ENCODE data around the gene HSPA14.
A peak's percentile ranks its signal among the peaks of the same experiment; 100 is the strongest.
"Not testable (repeated sequence)": the region's sequence is repeated elsewhere in the genome, so short reads cannot be mapped to it uniquely, and the experiment has no call there.

The HSPA14 gene

GRCh38 chr10:14837757-14838581, at the start of gene HSPA14, which contains the start of the genes CDNF and MSANTD7:
HSPA14 (plus strand) TSS chr10:14838306; CDS start chr10:14838403, 97 bp downstream.
CDNF (minus strand) TSS chr10:14838037; CDS start chr10:14837946, 91 bp downstream.
MSANTD7 (plus strand) TSS chr10:14838306; CDS start chr10:14842285, 3,979 bp downstream.
- DNase-seq (ENCODE audit: low read depth, low spot score), result peak; percentile 97

GRCh38 chr10:14798636-14799035, 39.5 kb upstream of the HSPA14 start:
- DNase-seq (ENCODE audit: low read depth, low spot score), result no peak

GRCh38 chr10:14800397-14800796, 37.7 kb upstream of the HSPA14 start:
- DNase-seq (ENCODE audit: low read depth, low spot score), result no peak

- DNase-seq (ENCODE audit: low read depth, low spot score), result no peak
Measured at GRCh38 chr10:14801723-14802122, 36.4 kb upstream of the HSPA14 start.

GRCh38 chr10:14803827-14804226, 34.3 kb upstream of the HSPA14 start:
- no peak for DNase-seq (ENCODE audit: low read depth, low spot score)

GRCh38 chr10:14806318-14806717, 31.8 kb upstream of the HSPA14 start:
- no peak for DNase-seq (ENCODE audit: low read depth, low spot score)

- DNase-seq (ENCODE audit: low read depth, low spot score), result no peak
Measured at GRCh38 chr10:14810969-14811953, 26.8 kb upstream of the HSPA14 start.

GRCh38 chr10:14812271-14812670, 25.8 kb upstream of the HSPA14 start:
- peak; percentile 30 for DNase-seq (ENCODE audit: low read depth, low spot score)

- no peak for DNase-seq (ENCODE audit: low read depth, low spot score)
Measured at GRCh38 chr10:14815681-14816080, 22.4 kb upstream of the HSPA14 start.

GRCh38 chr10:14816717-14817116, 21.4 kb upstream of the HSPA14 start:
- DNase-seq (ENCODE audit: low read depth, low spot score), result not testable (repeated sequence)

- no peak for DNase-seq (ENCODE audit: low read depth, low spot score)
Measured at GRCh38 chr10:14820010-14820774, 17.9 kb upstream of the HSPA14 start.

- no peak for DNase-seq (ENCODE audit: low read depth, low spot score)
Measured at GRCh38 chr10:14820775-14821154, 17.3 kb upstream of the HSPA14 start.

- DNase-seq (ENCODE audit: low read depth, low spot score), result no peak
Measured at GRCh38 chr10:14821635-14822375, 16.3 kb upstream of the HSPA14 start.

- DNase-seq (ENCODE audit: low read depth, low spot score), result no peak
Measured at GRCh38 chr10:14822879-14823755, 15.0 kb upstream of the HSPA14 start.

- DNase-seq (ENCODE audit: low read depth, low spot score), result no peak
Measured at GRCh38 chr10:14823966-14824365, 14.1 kb upstream of the HSPA14 start.

- DNase-seq (ENCODE audit: low read depth, low spot score), result no peak
Measured at GRCh38 chr10:14826076-14826829, 11.9 kb upstream of the HSPA14 start.

GRCh38 chr10:14833106-14833505, 5.0 kb upstream of the HSPA14 start:
- no peak for DNase-seq (ENCODE audit: low read depth, low spot score)

- no peak for DNase-seq (ENCODE audit: low read depth, low spot score)
Measured at GRCh38 chr10:14836208-14836607, 1.9 kb upstream of the HSPA14 start.
